GM06990 (cell line): ENCODE measurements around the gene LYRM4.

Experiments used
- DNase-seq: peaks from one replicate; pipeline ENCODE4 v3.0.0-alpha.2; 2011; ENCODE audit not compliant: insufficient read length; ENCODE audit errors: extremely low read depth
- H3K27me3 ChIP-seq: replicated peaks from 2 replicates; pipeline ENCODE4 v1.6.0; 2011; ENCODE audit warnings: low read length; ENCODE audit not compliant: control insufficient read depth, insufficient read depth
- H3K36me3 ChIP-seq: 2 replicates; pipeline ENCODE4 v1.5.1; 2011; ENCODE audit warnings: low read length; ENCODE audit not compliant: control insufficient read depth, insufficient read depth
- H3K4me3 ChIP-seq: replicated peaks from 2 replicates; pipeline ENCODE4 v1.5.1; 2011; ENCODE audit warnings: low read depth, mild to moderate bottlenecking, control low read depth, low read length
- TF ChIP-seq, protein P1 (sequence below): IDR thresholded peaks from 2 replicates; pipeline ENCODE4 v1.5.1; 2011; ENCODE audit warnings: low read length, control low read depth, mild to moderate bottlenecking, inconsistent platforms; ENCODE audit not compliant: insufficient read depth, poor library complexity, severe bottlenecking

The LYRM4 gene

DNA sequence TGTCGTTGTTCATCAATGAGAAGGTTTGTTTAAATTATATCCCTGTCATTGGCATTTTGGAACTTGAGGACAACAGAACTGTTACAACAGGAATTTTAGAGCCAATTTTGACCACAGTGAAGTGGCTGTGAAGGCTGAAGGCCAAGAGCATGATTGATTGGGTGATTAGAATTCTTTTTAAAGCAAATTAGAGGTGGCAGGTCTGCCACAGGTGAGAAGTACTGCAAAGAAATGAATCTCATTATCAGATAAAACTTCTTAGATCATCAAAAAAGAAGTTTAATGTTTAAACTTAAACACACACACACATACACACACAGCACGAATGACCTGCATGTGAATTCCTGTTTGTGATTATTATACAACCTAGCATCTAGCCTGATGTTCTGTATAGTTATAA lies 32.9 kb upstream of the LYRM4 start:
- DNase-seq, result no peak
- H3K27me3 ChIP-seq, result no peaks in the 10 kb centered on the region
- H3K4me3 ChIP-seq, result no peak overlapping the region
- no peaks in the 10 kb centered on the region for H3K36me3 ChIP-seq
- TF ChIP-seq, protein P1, sequence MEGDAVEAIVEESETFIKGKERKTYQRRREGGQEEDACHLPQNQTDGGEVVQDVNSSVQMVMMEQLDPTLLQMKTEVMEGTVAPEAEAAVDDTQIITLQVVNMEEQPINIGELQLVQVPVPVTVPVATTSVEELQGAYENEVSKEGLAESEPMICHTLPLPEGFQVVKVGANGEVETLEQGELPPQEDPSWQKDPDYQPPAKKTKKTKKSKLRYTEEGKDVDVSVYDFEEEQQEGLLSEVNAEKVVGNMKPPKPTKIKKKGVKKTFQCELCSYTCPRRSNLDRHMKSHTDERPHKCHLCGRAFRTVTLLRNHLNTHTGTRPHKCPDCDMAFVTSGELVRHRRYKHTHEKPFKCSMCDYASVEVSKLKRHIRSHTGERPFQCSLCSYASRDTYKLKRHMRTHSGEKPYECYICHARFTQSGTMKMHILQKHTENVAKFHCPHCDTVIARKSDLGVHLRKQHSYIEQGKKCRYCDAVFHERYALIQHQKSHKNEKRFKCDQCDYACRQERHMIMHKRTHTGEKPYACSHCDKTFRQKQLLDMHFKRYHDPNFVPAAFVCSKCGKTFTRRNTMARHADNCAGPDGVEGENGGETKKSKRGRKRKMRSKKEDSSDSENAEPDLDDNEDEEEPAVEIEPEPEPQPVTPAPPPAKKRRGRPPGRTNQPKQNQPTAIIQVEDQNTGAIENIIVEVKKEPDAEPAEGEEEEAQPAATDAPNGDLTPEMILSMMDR, result no peak

DNA sequence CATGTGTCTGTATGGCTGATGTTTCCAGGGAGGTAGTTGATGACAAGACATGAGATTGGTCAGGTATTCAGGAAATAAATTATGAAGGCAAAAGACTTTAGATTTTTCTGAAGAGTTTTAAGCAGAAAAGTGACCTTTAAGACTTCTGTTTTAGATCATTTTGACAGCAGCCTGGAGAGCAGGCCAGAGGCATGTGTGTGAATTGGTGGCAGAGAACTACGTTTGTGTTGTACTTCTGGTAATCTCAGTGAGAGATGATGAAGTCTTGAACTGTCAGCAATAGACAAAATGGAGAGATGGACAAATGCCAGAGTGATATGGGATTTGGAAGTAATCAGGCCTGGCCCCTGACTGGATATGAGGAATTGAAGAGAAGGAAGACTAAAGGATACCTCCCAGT lies 31.4 kb upstream of the LYRM4 start:
- no peaks in the 10 kb centered on the region for H3K27me3 ChIP-seq
- H3K36me3 ChIP-seq, result no peaks in the 10 kb centered on the region
- no peak overlapping the region for H3K4me3 ChIP-seq
- no peak for DNase-seq
- TF ChIP-seq, protein P1, result no peak

DNA sequence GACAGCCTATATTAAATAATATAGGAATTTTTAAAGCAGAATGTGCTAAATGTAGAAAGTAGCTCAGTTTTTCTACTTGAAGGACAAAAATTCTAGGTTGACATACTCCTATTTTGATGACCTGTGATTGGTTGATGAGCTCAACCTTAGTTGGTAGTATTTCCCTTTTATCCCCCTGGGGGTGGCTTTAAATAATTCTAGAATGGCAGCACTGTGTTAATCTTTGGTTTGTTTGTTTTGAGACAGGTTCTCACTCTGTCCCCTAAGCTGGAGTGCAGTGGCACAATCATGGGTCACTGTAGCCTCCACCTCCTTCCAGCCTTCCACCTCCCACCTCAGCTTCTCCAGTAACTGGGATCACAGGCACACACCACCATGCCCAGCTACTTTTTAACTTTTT lies 29.8 kb upstream of the LYRM4 start:
- DNase-seq, result no peak
- no peak overlapping the region for H3K4me3 ChIP-seq
- TF ChIP-seq, protein P1, result no peak
- no peaks in the 10 kb centered on the region for H3K36me3 ChIP-seq
- H3K27me3 ChIP-seq, result no peaks in the 10 kb centered on the region

DNA sequence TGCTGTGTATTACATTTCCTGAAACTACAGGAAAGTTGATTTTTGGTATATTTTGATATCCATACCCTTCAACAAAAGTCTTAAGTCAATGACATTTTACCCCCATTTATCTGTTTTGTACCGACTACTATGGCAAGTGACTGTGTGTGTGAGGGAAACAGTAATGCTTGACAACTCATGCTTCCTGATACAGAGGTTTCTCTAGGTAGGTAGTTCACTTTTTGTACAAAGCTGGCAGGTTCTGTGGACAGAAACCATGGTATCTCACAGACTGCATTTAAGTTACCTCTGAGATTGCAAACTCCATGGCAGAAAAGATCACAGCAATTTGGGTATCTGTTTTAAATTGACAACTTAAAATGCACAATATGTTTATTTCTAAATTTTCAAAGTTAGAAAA lies 29.3 kb upstream of the LYRM4 start:
- DNase-seq, result no peak
- H3K36me3 ChIP-seq, result no peaks in the 10 kb centered on the region
- H3K27me3 ChIP-seq, result no peaks in the 10 kb centered on the region
- TF ChIP-seq, protein P1, result no peak
- H3K4me3 ChIP-seq, result no peak overlapping the region

DNA sequence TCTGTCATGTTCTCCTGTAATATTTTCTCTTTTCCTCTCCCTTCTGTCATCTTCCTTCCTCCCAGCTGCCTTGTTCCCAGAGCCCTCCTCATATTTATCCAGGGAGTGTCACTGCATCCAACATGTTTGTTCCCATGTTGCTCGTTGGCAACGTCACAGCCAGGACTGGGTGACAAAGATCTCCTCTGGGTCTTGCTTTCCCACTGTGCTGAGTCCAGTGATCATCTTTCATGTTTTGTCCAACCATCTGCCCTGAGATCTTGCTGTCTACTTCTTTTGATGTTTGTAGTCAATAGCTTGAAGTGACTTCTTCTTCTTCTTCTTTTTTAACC lies 27.2 kb upstream of the LYRM4 start:
- H3K4me3 ChIP-seq, result no peak overlapping the region
- DNase-seq, result no peak
- TF ChIP-seq, protein P1, result no peak
- no peaks in the 10 kb centered on the region for H3K36me3 ChIP-seq
- H3K27me3 ChIP-seq, result no peaks in the 10 kb centered on the region

DNA sequence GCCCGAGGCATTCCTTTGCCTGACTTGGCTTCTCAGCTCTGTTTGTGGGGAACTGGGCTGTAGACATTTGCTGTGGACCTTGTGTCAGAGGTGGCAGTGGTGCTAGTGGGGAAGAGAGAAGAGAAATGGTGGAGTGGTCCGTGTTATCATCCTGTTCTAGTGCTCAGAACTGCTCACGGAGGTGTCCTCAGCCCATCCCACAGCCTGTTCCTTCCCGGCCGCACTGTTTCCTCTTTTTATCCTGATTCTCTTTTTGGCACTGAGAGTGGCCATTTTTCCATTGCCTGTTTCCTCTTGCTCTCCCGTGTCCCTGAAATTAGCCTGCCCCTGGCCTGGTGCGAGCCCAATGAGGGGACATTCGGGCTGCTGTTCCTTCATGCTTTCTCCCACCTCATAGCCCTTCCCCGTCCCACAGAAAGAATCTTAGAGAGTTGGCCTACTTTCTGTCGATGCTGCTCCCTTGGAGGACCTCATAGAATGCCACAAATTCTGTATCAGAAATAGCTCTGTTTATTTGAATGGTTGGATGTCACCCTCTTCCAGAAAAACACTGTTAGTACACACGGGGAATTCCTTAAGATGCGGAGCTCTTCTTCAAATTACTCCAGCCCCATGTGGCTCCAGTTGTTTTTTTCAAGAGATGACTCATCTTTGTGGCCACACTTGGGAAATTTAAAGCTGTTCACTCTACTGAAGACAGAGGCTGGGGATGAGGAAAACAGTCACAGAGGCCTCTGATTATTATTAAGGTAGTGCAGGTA lies 26.6 kb upstream of the LYRM4 start:
- Histone ChIP-seq H3K4me3 (no peak overlapping the region), H3K27me3 (no peaks in the 10 kb centered on the region), H3K36me3 (no peaks in the 10 kb centered on the region)
- TF ChIP-seq, protein P1, result no peak
- no peak for DNase-seq
